ENCODE data around the gene RAMP3.

DNA sequence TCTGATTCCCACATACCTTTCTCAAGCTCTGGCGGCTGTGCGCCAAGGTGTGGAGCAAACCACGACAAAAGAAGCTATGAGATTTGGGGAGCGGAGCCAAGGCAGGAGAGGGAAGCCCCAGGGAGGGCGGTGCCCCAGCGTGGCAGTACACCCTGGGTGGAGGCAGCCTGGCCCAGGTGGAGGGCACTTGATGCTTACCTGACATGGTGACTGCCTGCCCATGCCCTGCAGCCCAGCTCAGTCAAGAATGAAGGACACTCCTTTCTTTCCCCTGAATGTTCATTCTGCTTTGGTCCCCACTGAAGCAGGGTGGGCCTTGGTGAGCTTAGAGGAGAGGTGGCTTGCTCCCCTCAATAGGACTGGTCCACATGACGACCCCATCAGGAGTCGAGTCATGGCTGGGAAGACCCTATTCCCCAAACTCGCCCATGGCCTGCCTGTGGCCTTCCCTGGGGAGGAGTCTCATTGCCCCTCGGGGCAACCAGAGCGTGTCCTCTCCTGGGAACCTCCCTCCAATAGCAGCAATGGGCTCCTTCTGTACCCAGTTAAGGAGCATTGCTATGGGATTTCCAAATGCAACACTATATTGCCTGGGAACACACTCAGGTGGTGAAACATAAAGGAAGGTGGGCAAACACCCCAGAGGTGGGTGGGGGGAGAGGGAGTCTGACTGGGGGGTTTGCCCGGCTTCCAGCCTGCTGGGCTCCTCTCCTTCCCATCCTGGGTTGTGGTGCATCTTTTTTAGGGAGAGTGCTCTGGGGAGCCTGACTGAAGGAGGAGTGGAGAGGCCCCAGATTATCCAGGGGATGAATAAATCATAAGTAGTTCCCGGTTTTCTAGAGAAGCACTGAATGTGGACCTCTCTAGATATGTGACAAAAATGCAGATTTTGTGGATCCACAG is 22.7 kb downstream of the RAMP3 start:
- TF ChIP-seq, protein P1, sequence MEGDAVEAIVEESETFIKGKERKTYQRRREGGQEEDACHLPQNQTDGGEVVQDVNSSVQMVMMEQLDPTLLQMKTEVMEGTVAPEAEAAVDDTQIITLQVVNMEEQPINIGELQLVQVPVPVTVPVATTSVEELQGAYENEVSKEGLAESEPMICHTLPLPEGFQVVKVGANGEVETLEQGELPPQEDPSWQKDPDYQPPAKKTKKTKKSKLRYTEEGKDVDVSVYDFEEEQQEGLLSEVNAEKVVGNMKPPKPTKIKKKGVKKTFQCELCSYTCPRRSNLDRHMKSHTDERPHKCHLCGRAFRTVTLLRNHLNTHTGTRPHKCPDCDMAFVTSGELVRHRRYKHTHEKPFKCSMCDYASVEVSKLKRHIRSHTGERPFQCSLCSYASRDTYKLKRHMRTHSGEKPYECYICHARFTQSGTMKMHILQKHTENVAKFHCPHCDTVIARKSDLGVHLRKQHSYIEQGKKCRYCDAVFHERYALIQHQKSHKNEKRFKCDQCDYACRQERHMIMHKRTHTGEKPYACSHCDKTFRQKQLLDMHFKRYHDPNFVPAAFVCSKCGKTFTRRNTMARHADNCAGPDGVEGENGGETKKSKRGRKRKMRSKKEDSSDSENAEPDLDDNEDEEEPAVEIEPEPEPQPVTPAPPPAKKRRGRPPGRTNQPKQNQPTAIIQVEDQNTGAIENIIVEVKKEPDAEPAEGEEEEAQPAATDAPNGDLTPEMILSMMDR (IDR thresholded peaks at IDR 0.05), result no peak
- TF ChIP-seq REST (IDR thresholded peaks at IDR 0.05; ENCODE audit: insufficient read depth in 1 of 2, low read depth in 2 of 2, low read length in 1 of 2), result no peak

Data from Panc1 (cell line).